B cell (primary cell): Measurements from ENCODE around the gene TTLL11. TPM values are rescaled to one million over a fixed set of nuclear protein-coding genes. Genes with fewer than 3 reads are reported as not detected.

Experiments
- ATAC-seq: fragments of 200-7000 bp; cut with Tn5 transposase; one replicate; pipeline ENCODE4 v1.10.0; 2021; ENCODE audit warnings: low read depth, mild to moderate bottlenecking, moderate number of reproducible peaks, moderate library complexity
- CTCF ChIA-PET: fragments of 350-600 bp; sonication (Branson Sonifier 250); formaldehyde crosslinking; loops from one replicate; lab custom pipeline; 2021; ENCODE audit warnings: antibody characterized with exemption, inconsistent platforms; lab: Charles Lee
- POLR2A ChIA-PET: fragments of 350-600 bp; sonication (Branson Sonifier 250); formaldehyde crosslinking; loops from one replicate; lab custom pipeline; 2021; ENCODE audit warnings: antibody characterized with exemption; lab: Charles Lee
- DNase-seq: peaks from one replicate; pipeline ENCODE4 v3.0.0; 2013
- H2AFZ ChIP-seq: 2 replicates; pipeline ENCODE4 v1.6.1; 2012; ENCODE audit warnings: mild to moderate bottlenecking, low read depth, low read length; ENCODE audit not compliant: insufficient read depth, poor library complexity, severe bottlenecking
- H3K27ac ChIP-seq, 2 donors: 1 replicate in 1 of 2; 2 replicates in 1 of 2; pipeline ENCODE4 v1.5.1; 2012 to 2013; ENCODE audit warnings: low read length in 2 of 2, mild to moderate bottlenecking in 2 of 2, moderate library complexity in 1 of 2
- H3K27me3 ChIP-seq, 4 experiments: fragments of 200-600 bp in 1 of 4; sonication (generic) in 1 of 4; replicated peaks in 1 of 4; 1 replicate in 2 of 4; 2 replicates in 2 of 4; pipeline versions ENCODE4 v1.6.1 to v1.7.0; 2013 to 2016; ENCODE audit warnings: low read length in 3 of 4, mild to moderate bottlenecking in 2 of 4, mixed read lengths in 1 of 4, moderate library complexity in 1 of 4; ENCODE audit not compliant: insufficient read depth in 4 of 4, control insufficient read depth in 3 of 4; ENCODE audit errors: control extremely low read depth in 1 of 4
- H3K36me3 ChIP-seq, 2 experiments: replicated peaks in 1 of 2; 1 replicate in 1 of 2; 2 replicates in 1 of 2; pipeline versions ENCODE4 v1.6.1 to v1.7.1; 2013; ENCODE audit warnings: low read length in 1 of 2; ENCODE audit not compliant: insufficient read depth in 2 of 2, control insufficient read depth in 1 of 2; ENCODE audit errors: control extremely low read depth in 1 of 2, extremely low read depth in 1 of 2
- H3K4me1 ChIP-seq, 2 donors: fragments of 200-600 bp in 1 of 2; sonication (generic) in 1 of 2; 1 replicate in 1 of 2; 2 replicates in 1 of 2; pipeline versions ENCODE4 v1.5.1 to v1.6.1; 2013 to 2017; ENCODE audit warnings: low read length in 2 of 2; ENCODE audit not compliant: control insufficient read depth in 2 of 2, insufficient read depth in 2 of 2
- H3K4me2 ChIP-seq: replicated peaks from 2 replicates; pipeline ENCODE3; 2012; ENCODE audit warnings: mild to moderate bottlenecking, low read depth, low read length; ENCODE audit not compliant: poor library complexity, severe bottlenecking
- H3K4me3 ChIP-seq, 5 experiments: fragments of 200-600 bp in 1 of 5; sonication (generic) in 1 of 5; 1 replicate in 3 of 5; 2 replicates in 2 of 5; pipeline versions ENCODE4 v1.5.1 to v1.7.0; 2011 to 2016; ENCODE audit warnings: low read length in 4 of 5, mild to moderate bottlenecking in 4 of 5, low read depth in 2 of 5, control low read depth in 1 of 5, moderate library complexity in 1 of 5; ENCODE audit not compliant: insufficient read depth in 1 of 5; ENCODE audit errors: control extremely low read depth in 1 of 5, extremely low read depth in 1 of 5
- H3K79me2 ChIP-seq: fragments of 200-600 bp; sonication (generic); one replicate; pipeline ENCODE4 v1.6.0; 2016; ENCODE audit warnings: low read length; ENCODE audit not compliant: control insufficient read depth, insufficient read depth
- H3K9ac ChIP-seq: fragments of 200-600 bp; sonication (generic); 2 replicates; pipeline ENCODE4 v1.6.1; 2017; ENCODE audit warnings: mild to moderate bottlenecking, low read length, moderate library complexity
- H3K9me3 ChIP-seq, 3 donors: one replicate each; pipeline versions ENCODE4 v1.6.1 to v1.7.1; 2013; ENCODE audit warnings: low read length in 2 of 3; ENCODE audit not compliant: control insufficient read depth in 2 of 3, insufficient read depth in 1 of 3; ENCODE audit errors: control extremely low read depth in 1 of 3
- H4K20me1 ChIP-seq: 2 replicates; pipeline ENCODE4 v1.6.0; 2012; ENCODE audit warnings: mild to moderate bottlenecking, low read length; ENCODE audit not compliant: insufficient read depth, control insufficient read depth, poor library complexity, severe bottlenecking
- H3K27ac Mint-ChIP-seq: one replicate; pipeline ENCODE4 v1.8.0; 2021; ENCODE audit warnings: mixed read lengths
- H3K27me3 Mint-ChIP-seq: one replicate; pipeline ENCODE4 v1.8.0; 2021; ENCODE audit warnings: mixed read lengths
- H3K4me1 Mint-ChIP-seq: one replicate; pipeline ENCODE4 v1.8.0; 2021; ENCODE audit warnings: mixed read lengths
- H3K4me3 Mint-ChIP-seq: one replicate; pipeline ENCODE4 v1.8.0; 2021; ENCODE audit warnings: mixed read lengths
- H3K9me3 Mint-ChIP-seq: one replicate; pipeline ENCODE4 v1.8.0; 2022; ENCODE audit warnings: mixed read lengths; ENCODE audit not compliant: insufficient read depth
- CTCF ChIP-seq: fragments of 200-600 bp; IDR thresholded peaks from one replicate; pipeline ENCODE4 v1.8.0; 2022; ENCODE audit warnings: antibody characterized with exemption, mild to moderate bottlenecking
- EZH2 ChIP-seq: IDR thresholded peaks from 2 replicates; pipeline ENCODE4 v1.6.1; 2012; ENCODE audit warnings: borderline replicate concordance, low read depth, mild to moderate bottlenecking, moderate library complexity, low read length; ENCODE audit not compliant: insufficient read depth, poor library complexity, severe bottlenecking
- WGBS: methylation state at CpG from one replicate; pipeline ENCODE4 v1.1.5; 2013; ENCODE audit warnings: missing lambda C conversion rate; ENCODE audit not compliant: insufficient coverage; 5-methylcytosine and 5-hydroxymethylcytosine counted together
- intact Hi-C: fragments of 100-400 bp; cut with micrococcal nuclease; formaldehyde crosslinking; loops from one replicate; pipeline ENCODE4 v1.10.0; 2022
- polyA plus RNA-seq: library from polyadenylated mRNA; depleted of rRNA; stranded (reverse); fragments of >200 nt; gene quantifications from 2 replicates; pipeline ENCODE4 v1.2.3, GENCODE V29; 2012
- total RNA-seq, 2 donors: library from RNA; stranded (reverse); fragments of 120-200 nt in 1 of 2; gene quantifications; 1 replicate in 1 of 2; 2 replicates in 1 of 2; pipeline versions ENCODE4 v1.2.3 to v1.2.4, GENCODE V29; 2013 to 2022

TTLL11 gene
- total and polyA plus RNA-seq, 2 donors (not counting 1 experiment from before 2014, with no cell fraction given) = 3.6 to 3.8 TPM

- ChIA-PET CTCF (no interaction called here), POLR2A (no interaction called here)
- no peak overlapping the region for H3K27ac ChIP-seq
- no peaks in the 10 kb centered on the region for H3K9me3 Mint-ChIP-seq
- intact Hi-C loops = no loop called here
- H3K27me3 ChIP-seq = no peaks in the 10 kb centered on the region
- ATAC-seq (no peak), DNase-seq (no peak)
- H3K4me1 Mint-ChIP-seq = peaks cover 11% of the 10 kb centered on the region
- WGBS = 92% methylated on average over 15 of the region's 17 CpGs
- H4K20me1 ChIP-seq = no peaks in the 10 kb centered on the region
- TF ChIP-seq CTCF (no peak), EZH2 (no peak)
- H3K4me3 ChIP-seq = no peak overlapping the region
- H2AFZ ChIP-seq = no peak overlapping the region
- H3K4me3 Mint-ChIP-seq = no peak overlapping the region
- no peaks in the 10 kb centered on the region for H3K36me3 ChIP-seq
- H3K79me2 ChIP-seq = no peaks in the 10 kb centered on the region
- H3K4me2 ChIP-seq = no peak overlapping the region
- H3K9me3 ChIP-seq = peaks cover 0 to 5% (median 0%) of the 10 kb centered on the region in 3 donors
- no peak overlapping the region for H3K9ac ChIP-seq
- H3K4me1 ChIP-seq = no peaks in the 10 kb centered on the region
- no peak overlapping the region for H3K27ac Mint-ChIP-seq
- peaks cover 3% of the 10 kb centered on the region for H3K27me3 Mint-ChIP-seq
These were observed 311.2 kb downstream of the TTLL11 start for GRCh38 chr9:121781701-121782464.

- Histone ChIP-seq H3K79me2 (no peaks in the 10 kb centered on the region), H3K4me1 (no peaks in the 10 kb centered on the region), H3K27ac (no peak overlapping the region), H3K4me3 (no peak overlapping the region), H3K9ac (no peak overlapping the region), H3K36me3 (no peaks in the 10 kb centered on the region), H2AFZ (no peak overlapping the region), H4K20me1 (no peaks in the 10 kb centered on the region), H3K4me2 (no peak overlapping the region), H3K27me3 (no peaks in the 10 kb centered on the region), H3K9me3 (peaks cover 0 to 5% (median 0%) of the 10 kb centered on the region in 3 donors)
- DNase-seq (no peak), ATAC-seq (no peak)
- ChIA-PET POLR2A (no interaction called here), CTCF (no interaction called here)
- H3K27ac Mint-ChIP-seq = no peak overlapping the region
- no peak for TF ChIP-seq EZH2
- no peak for TF ChIP-seq CTCF
- peaks cover 11% of the 10 kb centered on the region for H3K4me1 Mint-ChIP-seq
- 96% methylated on average over 7 of the region's 8 CpGs for WGBS
- no peak overlapping the region for H3K4me3 Mint-ChIP-seq
- no peaks in the 10 kb centered on the region for H3K9me3 Mint-ChIP-seq
- intact Hi-C loops = no loop called here
- H3K27me3 Mint-ChIP-seq = no peaks in the 10 kb centered on the region
These were observed 312.0 kb downstream of the TTLL11 start for GRCh38 chr9:121781145-121781548.
